Fibroblast of skin of scalp (primary cell): Measurements from ENCODE around the gene SLC26A9.
A peak's percentile ranks its signal among the peaks of the same experiment; 100 is the strongest.

Source experiments
- DNase-seq: peaks from one replicate; pipeline ENCODE4 v3.0.0-alpha.2; 2013

Gene SLC26A9

DNA sequence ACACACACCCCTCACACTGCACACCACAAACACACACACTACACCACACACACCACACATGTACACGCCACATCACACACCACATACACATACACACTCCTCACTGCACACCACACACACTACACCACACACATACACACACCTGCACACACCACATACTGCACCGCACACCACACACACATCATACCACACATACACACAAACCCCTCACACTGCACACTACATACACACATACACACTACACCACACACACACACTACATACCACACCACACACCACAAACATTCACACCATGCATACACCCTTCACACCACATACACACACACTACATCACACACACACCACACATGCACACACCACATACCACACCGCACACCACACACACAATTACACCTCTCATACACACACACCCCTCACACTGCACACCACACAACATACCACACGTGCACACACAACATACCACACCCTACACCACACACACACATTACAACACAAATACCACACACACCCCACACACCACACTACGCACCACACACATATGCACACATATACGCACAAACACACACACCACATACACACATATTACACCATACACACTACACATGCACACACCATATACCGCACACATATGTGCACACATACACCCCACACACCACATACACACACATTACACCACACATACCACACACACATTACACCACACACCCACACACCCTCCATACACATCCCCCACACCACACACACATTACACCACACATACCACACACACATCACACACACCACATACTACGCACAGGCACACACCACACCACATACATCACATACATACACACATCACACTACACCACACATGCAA lies 30.3 kb upstream of the SLC26A9 start:
- DNase-seq: no peak

DNA sequence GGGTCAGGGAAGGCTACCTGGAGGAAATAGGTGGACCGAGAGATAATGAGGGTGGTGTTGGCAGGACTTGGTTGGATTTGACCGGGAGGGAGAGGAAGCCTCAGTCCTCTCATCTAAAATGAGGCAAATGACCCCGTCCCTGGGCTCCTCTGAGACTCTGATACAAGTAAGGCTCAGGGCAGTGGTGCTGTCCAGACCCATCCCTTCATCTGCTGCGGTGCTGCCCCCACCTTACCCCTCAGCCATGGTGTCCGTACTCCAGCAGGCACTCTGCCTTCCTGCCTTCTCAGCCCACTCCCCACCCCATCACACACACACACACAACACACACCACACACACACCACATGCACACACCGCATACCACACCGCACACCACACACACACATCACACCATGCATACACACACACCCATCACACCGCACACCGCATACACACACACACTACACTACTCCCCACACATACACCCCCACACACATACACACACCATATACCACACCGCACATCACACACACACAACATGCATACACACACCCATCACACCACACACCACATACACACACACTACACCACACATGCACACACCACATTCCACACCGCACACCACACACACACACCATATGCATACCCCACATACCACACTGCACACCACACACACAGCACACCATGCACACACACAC lies 29.4 kb upstream of the SLC26A9 start:
- peak; percentile 54 for DNase-seq

DNA sequence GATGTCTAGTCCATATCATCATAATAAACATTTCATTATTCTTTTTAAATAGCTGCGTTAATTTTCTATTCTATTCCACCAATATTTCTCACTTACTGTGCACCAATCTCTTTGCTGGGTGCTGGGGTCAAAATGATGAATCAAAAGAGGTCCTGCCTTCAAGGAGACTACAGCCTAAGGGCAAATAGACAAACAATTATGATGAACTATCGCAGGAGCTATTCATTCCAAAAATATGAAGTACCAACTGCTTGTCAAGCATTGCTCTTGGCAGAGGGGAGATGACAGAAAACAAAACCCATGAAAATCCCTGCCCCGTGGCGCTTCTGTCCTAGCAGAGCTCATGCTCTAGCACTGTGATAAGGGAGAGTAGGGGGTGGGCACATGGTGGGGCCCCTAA lies 28.8 kb upstream of the SLC26A9 start:
- no peak for DNase-seq

DNA sequence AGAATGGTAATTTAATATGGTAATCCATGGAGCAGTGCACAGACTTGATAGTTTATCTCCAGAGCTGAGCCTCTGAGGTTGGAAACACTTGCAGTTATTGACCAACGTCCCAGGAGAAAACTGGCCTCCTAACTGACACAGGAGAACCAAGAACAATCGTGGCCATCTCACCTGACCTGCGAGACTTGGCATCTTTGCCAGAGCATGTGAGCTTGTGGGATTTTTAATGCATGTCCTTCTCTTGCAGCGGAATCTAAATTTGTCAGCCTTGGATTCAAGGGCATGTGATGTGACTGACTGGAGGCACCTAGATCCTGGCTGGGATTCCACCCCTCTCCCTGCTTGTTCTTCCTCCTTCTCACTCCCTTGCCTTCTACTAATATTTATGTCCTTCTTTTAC lies 27.8 kb upstream of the SLC26A9 start:
- DNase-seq: no peak

DNA sequence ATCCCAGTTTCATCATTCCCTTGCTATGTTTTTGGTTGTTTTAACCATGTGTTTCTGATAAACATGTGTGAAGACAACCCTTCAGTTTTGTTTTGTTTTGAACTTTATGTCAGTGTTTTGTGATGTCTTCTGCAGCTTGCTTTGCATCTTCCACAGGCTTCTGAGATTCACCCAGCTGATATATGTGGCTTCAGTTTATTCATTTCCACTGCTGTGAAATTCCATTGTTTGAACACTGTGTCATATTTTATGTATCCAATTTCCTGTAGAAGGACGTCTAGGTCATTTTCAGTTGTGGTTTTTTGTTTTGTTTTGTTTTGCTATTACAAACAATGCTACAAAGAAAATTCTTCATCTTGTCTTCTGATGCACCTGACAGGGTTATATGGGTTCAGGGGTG lies 27.2 kb upstream of the SLC26A9 start:
- DNase-seq: no peak

DNA sequence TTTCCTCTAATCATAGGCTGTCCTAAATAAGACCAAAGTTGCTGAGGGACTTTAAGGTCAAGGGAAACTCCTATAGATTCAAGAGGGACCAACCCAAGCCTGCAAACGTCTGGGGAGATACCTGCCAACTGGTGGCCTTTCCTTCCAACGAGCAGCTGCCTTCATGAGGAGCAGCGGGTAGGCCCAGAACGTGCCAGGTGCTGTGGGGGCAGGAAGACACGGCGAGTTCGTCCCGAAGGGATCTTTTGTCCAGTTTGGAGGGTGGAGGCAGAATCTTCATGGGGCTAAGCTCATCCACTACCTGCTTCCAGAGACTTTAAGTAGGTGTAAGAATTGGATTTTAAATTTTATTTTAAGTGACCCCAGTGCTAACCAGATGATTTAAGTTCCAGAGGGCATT lies 26.0 kb upstream of the SLC26A9 start:
- DNase-seq: no peak

DNA sequence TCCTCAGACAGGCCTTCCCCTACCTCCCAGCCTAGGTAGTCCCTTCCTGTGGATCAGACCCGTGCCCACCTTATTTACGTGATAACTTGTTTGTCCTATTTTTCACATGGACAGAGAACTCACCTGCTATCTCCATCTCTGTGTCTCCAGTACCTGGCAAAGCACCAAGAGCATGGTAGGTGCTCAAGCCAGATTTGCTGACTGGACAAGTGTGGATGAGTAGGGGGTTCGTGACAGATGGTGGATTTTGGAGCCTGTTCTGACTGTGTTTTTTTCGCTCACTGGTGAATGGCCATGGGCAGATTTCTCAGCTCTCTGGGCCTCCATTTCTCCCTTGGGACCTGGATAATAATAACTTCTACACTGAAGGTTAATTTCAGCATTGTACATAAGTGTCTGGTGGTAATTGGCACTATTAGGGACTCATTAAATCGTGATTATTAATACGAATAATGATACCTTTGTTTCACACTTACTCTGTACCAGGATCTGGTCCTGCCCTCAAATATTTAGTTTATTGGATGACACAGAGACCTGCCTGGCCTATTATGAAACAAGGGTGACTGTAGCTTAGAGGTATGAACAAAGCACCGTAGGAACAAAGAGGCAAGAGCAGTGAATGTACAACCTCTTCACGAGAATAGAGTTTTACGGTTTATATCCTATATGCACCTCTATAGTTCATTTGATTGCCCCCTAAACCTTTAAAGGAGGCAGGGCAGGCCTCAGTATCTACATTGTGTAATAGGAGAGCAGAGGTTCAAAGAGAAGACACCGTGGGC lies 24.5 kb upstream of the SLC26A9 start:
- DNase-seq: no peak

DNA sequence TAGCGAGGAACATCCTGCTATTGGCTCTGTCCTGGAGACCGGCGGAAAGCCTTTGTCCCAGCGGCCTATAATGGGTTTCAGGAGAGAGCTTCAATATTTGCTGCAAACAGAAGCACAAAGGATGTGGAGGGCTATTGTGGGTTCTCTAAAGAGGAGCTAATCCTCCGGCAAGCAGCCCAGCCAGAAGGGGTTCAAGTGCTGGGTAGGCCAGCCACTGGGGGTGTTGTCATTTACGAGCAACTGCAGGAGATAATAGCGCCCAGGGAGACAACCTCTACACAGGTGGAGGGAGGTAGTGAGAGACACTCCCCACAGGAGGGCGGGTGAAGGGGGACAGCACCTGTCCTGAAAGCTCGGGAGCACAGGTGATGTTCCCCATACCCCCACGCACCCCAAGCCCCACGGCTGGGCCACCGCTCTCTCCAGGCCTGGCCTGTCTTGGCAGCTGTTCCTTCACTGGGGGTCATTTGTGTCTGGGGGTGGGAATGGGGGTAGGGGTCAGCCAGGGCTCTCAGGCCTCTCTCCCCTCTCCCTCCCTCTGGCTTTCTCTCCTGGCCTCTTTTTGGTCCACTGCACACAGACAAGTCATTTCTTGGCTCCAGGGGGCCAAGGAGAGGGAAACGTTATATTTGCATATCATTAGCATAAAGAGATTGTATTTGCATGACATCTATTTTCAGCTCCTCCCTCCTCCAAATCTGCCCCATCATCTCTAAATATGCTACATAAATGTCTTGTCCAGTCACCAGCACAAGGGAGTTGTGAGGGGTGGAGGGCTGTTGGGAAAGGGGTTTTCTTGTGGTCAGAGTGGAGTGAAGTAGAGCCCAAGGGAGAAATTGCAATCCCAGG lies 22.0 kb upstream of the SLC26A9 start:
- no peak for DNase-seq

DNA sequence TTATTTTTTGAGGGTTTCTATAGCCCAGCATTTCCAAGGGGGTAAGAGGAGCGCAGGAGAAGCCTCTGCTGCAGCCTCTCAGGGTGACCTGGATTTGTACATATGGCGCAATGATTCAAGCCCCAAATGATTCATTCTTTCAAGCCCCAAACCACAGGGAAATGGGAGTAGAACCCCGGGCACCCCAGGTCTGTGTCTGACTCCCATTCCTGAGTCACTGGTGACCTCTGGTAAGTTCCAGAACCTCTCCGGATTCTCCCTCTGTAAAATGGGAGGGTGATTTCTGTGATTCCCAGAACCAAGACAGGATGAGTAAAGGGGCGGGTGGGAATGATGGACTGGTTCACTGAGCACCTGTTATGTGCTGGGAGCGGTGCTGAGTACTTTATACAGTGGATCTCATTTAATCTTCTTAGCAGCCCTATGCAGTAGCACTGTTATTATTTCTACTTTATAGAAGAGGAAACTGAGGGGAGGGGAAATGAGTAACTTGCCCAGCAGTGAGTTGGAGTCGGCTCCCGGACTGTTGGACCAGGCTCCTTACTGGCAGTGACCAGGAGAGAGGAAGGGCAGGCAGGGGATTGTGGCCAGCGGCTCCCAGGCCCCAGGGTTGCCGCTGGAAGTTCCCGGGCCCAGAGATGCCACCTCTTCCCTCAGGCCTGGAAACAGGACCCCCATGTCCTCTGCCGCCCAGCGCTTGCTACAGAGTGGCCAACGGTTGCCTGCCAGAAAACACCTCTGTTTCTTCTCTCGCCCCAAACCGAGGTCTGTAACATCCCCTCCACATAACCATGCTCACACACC lies 20.3 kb upstream of the SLC26A9 start:
- DNase-seq: peak; percentile 52

DNA sequence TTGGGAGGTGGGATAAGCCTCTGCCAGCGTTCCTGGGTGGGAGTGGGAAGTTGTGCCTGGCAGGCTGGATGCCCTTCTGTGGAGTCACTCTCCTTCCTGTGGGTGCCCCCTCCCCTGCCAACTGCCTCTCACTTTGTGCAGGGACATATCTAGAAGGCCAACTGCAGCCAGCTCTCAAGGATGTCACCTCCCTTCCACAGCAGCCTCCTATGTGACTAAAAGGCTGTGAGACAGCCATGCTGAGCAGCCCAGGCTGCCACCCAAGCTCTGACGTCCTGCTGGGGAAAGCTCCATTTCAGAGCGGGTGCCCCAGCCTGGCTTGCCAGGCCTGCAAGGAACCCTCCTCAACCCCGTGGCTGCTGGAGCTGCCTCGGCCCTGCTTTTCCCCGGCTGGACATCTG lies 19.6 kb upstream of the SLC26A9 start:
- no peak for DNase-seq

DNA sequence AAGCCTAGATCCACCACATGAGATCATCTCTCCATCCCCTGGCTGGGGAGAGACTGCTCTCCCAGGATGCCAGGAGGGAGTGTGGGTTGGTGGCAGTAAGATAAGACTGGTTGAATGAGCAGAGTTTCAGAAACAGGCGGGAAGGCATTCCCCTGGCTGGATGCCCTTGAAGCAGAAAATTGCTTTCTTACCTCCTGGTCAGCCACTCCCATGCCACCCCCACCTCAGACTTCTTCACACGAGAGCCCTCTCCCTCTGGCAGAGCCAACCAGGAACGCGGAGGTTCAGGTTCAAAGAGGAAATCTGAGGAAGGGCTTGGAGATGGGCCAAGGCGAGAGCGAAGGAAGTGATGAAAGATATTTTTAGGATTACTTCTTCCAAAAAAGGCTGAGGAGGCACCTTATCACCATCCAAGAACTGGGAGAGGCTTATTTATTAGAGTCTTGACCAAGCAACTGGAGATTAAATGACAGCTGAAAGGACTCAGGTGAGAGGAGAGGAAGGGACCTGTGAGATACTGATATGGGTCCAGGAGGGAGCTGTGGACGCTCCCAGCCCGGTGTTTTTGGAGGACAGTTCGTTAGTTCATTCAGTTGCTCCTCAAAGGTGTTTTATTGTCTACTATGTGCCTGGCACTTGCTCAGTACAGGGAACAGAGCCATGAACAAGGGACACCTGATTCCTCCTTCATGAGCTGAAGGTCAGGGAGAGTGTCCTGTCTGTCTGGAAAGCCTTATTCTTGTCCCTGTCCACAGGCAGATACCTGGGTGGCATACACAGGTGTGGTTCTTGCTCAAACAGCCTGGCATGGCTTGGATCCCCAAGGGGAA lies 18.9 kb upstream of the SLC26A9 start:
- peak; percentile 47 for DNase-seq

DNA sequence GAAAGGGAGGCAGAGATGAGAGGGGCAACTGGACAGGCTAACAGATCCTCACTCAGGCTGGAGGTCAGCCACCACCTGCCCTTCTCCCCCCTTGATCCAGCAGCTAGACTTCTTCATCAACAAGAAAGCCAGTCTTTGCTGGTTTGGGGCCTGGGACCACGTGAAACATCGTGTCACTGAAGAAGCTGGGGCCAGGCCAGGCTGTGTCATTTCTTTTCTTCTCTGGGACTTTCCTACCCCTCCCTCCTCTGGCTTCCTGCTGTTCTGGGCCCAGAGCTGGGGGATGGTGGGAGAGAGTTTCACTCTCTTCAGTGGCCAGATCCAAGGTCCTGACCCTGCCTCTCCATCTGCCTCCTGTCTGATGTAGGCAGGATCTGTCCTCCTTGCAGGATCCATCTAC lies 18.1 kb upstream of the SLC26A9 start:
- peak; percentile 46 for DNase-seq

DNA sequence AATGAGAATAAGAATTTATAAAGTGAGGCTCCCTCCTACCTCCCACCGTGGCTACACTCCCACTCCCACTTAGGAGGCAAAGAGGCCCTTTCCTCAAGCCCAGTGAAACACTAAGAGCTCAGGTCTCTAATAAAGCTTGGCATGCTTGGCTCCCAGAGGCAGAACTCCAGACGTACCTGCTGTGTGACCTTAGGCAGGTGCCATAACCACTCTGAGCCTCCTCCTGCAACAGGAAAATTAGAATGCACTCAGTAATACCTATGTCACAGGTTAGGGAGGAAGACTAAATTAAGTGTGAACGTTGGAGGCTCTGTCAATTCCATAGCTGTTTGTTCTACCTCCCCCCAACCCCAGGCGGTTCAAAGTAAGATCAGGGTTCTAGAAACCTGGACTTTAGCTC lies 16.5 kb upstream of the SLC26A9 start:
- DNase-seq: no peak

DNA sequence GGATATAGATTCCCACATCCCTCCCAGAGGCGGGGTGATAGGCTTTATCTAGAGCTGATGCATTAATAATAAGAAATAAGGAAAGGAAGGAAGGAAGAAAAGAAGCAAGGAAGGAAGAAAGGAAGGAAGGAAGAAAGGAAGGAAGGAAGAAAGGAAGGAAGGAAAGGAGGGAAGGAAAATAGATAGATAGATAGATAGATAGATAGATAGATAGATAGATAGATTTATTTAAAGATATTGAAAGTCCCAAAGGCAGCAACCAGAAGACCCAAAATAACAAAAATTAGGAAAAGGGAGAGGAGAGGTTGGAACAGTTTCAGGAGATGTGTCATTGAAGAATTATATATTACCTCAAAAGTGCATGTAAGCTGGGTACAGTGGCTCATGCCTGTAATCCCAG lies 12.2 kb upstream of the SLC26A9 start:
- no peak for DNase-seq

DNA sequence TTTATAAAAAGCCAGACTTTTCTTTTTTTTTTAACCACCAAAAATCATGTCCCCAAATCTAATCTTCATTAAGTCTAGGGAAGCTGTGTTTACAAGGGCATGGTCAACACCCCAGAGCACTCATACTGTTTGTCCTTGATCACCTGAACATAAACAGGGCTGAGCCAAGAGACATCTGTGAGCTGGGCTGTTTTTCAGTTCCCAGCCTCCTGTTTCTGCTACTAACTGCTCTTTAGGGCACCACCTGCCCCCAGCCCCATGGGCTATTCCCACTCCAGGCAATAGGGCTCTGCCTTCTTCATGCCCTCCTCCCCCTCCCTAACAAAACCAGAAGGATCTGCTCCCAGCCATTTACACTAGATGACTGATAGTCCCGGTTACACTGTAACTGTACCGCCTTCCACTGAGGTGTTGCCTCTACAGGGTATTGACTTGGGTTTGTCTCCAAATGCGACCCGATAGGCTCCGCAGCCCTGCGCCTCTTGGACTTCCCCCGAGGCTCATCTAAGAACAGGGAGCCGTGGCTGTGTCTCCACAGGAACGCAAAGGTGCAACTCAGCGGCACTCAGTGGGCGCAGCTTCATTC lies 11.7 kb upstream of the SLC26A9 start:
- no peak for DNase-seq

DNA sequence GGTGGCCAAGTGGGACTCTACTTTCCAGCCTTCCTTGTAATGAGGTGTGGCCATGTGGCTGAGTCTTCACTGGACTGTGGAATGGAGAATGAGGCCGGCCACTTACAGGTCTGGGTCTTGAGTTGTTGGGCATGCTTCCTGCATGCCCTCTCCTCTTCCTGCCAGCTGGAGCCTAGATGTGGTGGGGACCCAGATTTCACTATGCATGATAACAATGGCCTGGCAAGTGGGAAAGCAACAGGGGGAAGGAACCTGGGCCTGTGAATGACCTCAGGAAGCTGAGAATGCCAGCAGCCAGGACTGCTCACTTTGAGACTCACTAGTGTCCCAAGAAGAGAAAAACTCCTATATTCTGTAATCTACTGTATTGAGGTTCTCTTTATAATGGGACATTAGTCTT lies 8.5 kb upstream of the SLC26A9 start:
- no peak for DNase-seq

DNA sequence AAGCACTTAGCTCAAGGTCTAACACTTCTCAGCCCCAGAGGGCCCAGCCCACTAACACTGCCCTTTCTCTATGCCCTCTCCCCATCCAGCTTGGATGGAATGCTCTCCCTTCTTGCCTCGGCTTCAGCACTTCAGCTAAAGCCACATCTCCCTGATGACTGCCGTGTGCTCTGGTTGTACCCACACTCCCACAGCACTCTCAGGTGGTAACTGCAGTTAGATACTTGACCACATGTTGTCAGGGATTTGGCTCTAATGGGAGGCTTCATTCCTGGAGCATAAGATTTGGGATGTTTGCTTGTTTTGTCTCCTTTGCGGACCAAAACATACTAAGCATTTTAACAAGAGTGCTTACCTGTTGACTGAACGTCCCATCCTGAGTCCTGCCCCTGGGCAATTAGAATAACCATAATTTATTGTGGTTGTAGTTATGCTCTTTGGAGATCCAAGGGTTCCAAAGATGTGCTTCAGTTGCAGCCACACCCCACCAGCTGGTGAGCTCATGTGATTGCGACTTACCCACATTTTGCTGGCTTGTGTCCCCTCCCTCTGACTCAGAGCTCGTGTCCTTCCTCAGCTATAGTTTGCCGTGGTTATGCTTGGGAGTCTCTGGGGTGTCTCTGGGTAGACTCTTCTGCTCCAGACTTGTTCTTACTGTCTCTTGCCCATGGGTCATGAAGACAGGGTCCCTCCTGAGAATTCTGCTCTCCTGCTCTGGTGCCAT lies 7.7 kb upstream of the SLC26A9 start:
- peak; percentile 70 for DNase-seq

DNA sequence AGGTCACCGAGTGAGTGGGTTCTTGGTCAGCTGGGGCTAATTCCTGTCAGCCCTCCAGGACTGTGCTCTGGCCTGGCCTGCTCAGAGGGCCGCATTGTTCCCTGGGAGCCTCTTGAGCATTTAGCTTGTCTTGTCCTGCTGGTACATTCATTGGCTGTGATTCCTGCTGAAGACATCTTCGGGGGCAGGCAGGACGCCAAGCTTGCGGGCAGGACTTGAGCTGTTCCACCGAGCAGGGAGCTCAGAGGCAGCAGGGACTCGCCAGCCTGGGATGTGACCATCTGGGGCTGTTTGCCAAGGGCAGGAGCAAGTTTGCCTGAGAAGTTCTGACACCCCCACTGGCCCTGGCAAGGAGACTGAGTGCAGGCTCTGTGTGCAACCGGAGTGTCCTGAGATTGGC lies 7.0 kb upstream of the SLC26A9 start:
- DNase-seq: peak; percentile 79

DNA sequence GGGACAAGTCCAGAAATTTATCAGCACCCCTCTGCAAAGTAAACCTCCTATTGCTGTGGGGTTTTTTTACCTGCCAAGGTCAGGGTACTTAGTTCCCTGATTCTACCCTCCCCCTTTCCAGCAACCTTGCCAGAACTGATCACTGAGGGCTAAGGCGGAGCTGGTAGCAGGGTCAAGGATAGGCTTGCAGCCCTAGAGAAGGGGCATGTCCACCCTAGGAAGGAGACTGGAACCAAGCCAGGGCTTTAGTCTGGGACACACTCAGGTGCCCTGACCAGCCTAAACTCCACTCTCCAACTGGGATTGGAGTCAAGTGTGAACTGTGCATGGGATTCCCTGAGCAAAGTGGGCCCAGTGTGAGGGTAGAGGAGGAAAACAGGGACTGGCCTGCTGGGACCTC lies 6.5 kb upstream of the SLC26A9 start:
- DNase-seq: no peak

DNA sequence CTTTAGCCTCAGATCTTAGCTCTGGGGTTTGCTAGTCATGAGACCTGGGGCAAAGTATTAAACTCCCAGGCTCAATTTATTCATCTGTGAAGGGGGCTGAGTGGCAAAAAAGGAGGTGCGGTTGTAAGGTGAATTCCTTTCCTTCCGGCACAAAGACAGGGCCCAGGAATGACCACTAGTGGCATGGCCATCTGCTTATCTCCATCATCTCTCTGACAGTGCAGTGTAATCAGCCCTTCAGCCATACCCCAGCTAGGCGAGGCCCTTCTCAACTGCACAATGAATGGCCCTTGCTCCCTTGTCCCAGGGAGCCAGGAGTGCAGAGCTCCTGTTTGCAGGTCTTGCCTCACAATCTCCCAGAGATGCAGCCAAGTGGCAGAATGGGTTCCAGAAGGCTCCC lies 5.6 kb upstream of the SLC26A9 start:
- no peak for DNase-seq
